HCT116 (cell line): ENCODE measurements around the gene PRR5L. TPM values are rescaled to one million over a fixed set of nuclear protein-coding genes. Genes with fewer than 3 reads are reported as not detected.

Experiments
- ATAC-seq: fragments of 200-7000 bp; cut with Tn5 transposase; 2 replicates; pipeline ENCODE4 v1.9.1; 2020; ENCODE audit warnings: mild to moderate bottlenecking, moderate library complexity
- BruUV-seq: library from RNA; stranded (reverse); fragments of 400-500 nt; replicated peaks from 2 replicates; lab custom pipeline; 2021; lab: Mats Ljungman, UMichigan
- CTCF ChIA-PET: fragments of 300-600 bp; sonication (Branson Sonifier 250); formaldehyde crosslinking; loops from one replicate; lab custom pipeline; 2021; ENCODE audit warnings: antibody characterized with exemption; lab: Charles Lee
- POLR2A ChIA-PET: fragments of 300-600, 350-600 bp; sonication (Branson Sonifier 250); formaldehyde crosslinking; loops from one replicate; lab custom pipeline; 2021; ENCODE audit warnings: antibody characterized with exemption; lab: Charles Lee
- RAD21 ChIA-PET, 2 experiments: fragments of 300-600 bp; sonication (Branson Sonifier 250); formaldehyde crosslinking; loops; one replicate each; lab custom pipeline; 2023; ENCODE audit warnings: low total read pairs in 2 of 2; ENCODE audit not compliant: uncharacterized antibody in 2 of 2, unreplicated experiment in 2 of 2, low non-redundant PET in 1 of 2; lab: Charles Lee
- DNase-seq: peaks from one replicate; pipeline ENCODE4 v3.0.0-alpha.2; 2010; ENCODE audit warnings: low read depth, low spot score
- H2AFZ ChIP-seq: fragments of 200-600 bp; shearing (Covaris generic), sonication (generic); 2 replicates; pipeline ENCODE4 v1.6.1; 2017; ENCODE audit warnings: low read depth, mixed run types, mixed read lengths, antibody characterized with exemption, low read length; ENCODE audit not compliant: poor library complexity, severe bottlenecking
- H3K27ac ChIP-seq: 2 replicates; pipeline ENCODE4 v1.5.1; 2012; ENCODE audit warnings: low read depth, low read length
- H3K27me3 ChIP-seq: fragments of 200-600 bp; sonication (generic); 2 replicates; pipeline ENCODE4 v1.6.1; 2016; ENCODE audit warnings: mixed run types, low read length, mixed read lengths; ENCODE audit not compliant: insufficient read depth
- H3K36me3 ChIP-seq, 2 experiments: fragments of 200-500 bp in 1 of 2; fragments of 200-600 bp in 1 of 2; sonication (Bioruptor generic) in 1 of 2; sonication (generic) in 1 of 2; 2 replicates each; pipeline versions ENCODE4 v1.5.1 to v1.6.1; 2014 to 2016; ENCODE audit warnings: low read length in 2 of 2, inconsistent platforms in 1 of 2, mixed read lengths in 1 of 2, mixed run types in 1 of 2; ENCODE audit not compliant: insufficient read depth in 2 of 2, control insufficient read depth in 1 of 2
- H3K4me1 ChIP-seq, 2 experiments: fragments of 200-600 bp in 1 of 2; sonication (generic) in 1 of 2; 2 replicates each; pipeline versions ENCODE4 v1.5.1 to v1.6.1; 2012 to 2017; ENCODE audit warnings: low read length in 2 of 2, inconsistent platforms in 1 of 2, mild to moderate bottlenecking in 1 of 2, mixed read lengths in 1 of 2, mixed run types in 1 of 2, moderate library complexity in 1 of 2; ENCODE audit not compliant: insufficient read depth in 2 of 2, control insufficient read depth in 1 of 2
- H3K4me2 ChIP-seq: fragments of 200-600 bp; sonication (generic); 2 replicates; pipeline ENCODE4 v1.6.1; 2017; ENCODE audit warnings: mixed run types, low read length, mixed read lengths
- H3K4me3 ChIP-seq, 2 experiments: fragments of 200-600 bp in 1 of 2; sonication (generic) in 1 of 2; replicated peaks in 1 of 2; 2 replicates each; pipeline ENCODE4 v1.5.1; 2011 to 2016; ENCODE audit warnings: low read length in 2 of 2, control low read depth in 1 of 2, low read depth in 1 of 2, mild to moderate bottlenecking in 1 of 2, mixed read lengths in 1 of 2, mixed run types in 1 of 2
- H3K79me2 ChIP-seq: fragments of 200-600 bp; sonication (generic); 2 replicates; pipeline ENCODE4 v1.6.1; 2017; ENCODE audit warnings: mild to moderate bottlenecking, mixed run types, low read length, moderate library complexity, mixed read lengths; ENCODE audit not compliant: insufficient read depth
- H3K9ac ChIP-seq: fragments of 200-600 bp; sonication (generic); 2 replicates; pipeline ENCODE4 v1.6.1; 2016; ENCODE audit warnings: low read length, mixed read lengths
- H3K9me2 ChIP-seq: fragments of 200-600 bp; sonication (generic), shearing (Covaris generic); 2 replicates; pipeline ENCODE4 v1.6.1; 2017; ENCODE audit warnings: mixed run types, mild to moderate bottlenecking, moderate library complexity; ENCODE audit not compliant: insufficient read depth
- H3K9me3 ChIP-seq, 2 experiments: fragments of 200-500 bp in 1 of 2; fragments of 200-600 bp in 1 of 2; sonication (Bioruptor generic) in 1 of 2; sonication (generic) in 1 of 2; 2 replicates each; pipeline ENCODE4 v1.6.1; 2014 to 2017; ENCODE audit warnings: low read length in 2 of 2, mixed read lengths in 2 of 2, inconsistent platforms in 1 of 2, low read depth in 1 of 2, mild to moderate bottlenecking in 1 of 2, mixed run types in 1 of 2, moderate library complexity in 1 of 2; ENCODE audit not compliant: control insufficient read depth in 1 of 2, insufficient read depth in 1 of 2
- H4K20me1 ChIP-seq: fragments of 200-600 bp; sonication (generic), shearing (Covaris generic); 2 replicates; pipeline ENCODE4 v1.6.1; 2017; ENCODE audit warnings: mixed run types, mild to moderate bottlenecking, moderate library complexity; ENCODE audit not compliant: insufficient read depth
- ATF3 ChIP-seq: IDR thresholded peaks from 2 replicates; pipeline ENCODE4 v1.6.1; 2012
- CTCF ChIP-seq, 3 experiments: fragments of 200-600 bp in 1 of 3; sonication (generic) in 1 of 3; IDR thresholded peaks in 2 of 3; conservative IDR thresholded peaks in 1 of 3; 2 replicates each; pipeline ENCODE4 v1.5.1; 2012 to 2017; ENCODE audit warnings: low read depth in 2 of 3, low read length in 2 of 3, antibody characterized with exemption in 1 of 3, borderline replicate concordance in 1 of 3, control low read depth in 1 of 3, mild to moderate bottlenecking in 1 of 3, mixed read lengths in 1 of 3, mixed run types in 1 of 3, moderate library complexity in 1 of 3; ENCODE audit not compliant: insufficient read depth in 1 of 3
- EGR1 ChIP-seq: IDR thresholded peaks from 2 replicates; pipeline ENCODE4 v1.6.1; 2012; ENCODE audit warnings: low read depth
- ELF1 ChIP-seq: IDR thresholded peaks from 2 replicates; pipeline ENCODE4 v1.6.1; 2012; ENCODE audit warnings: low read depth, borderline replicate concordance
- EZH2 ChIP-seq: fragments of 200-600 bp; sonication (generic); IDR thresholded peaks from 2 replicates; pipeline ENCODE4 v1.6.1; 2017; ENCODE audit warnings: antibody characterized with exemption, mixed run types
- MAX ChIP-seq: IDR thresholded peaks from 2 replicates; pipeline ENCODE4 v1.6.1; 2012
- POLR2A ChIP-seq: IDR thresholded peaks from 2 replicates; pipeline ENCODE4 v1.7.0; 2011; ENCODE audit warnings: borderline replicate concordance; ENCODE audit not compliant: insufficient read depth, insufficient read length; ENCODE audit errors: extremely low read depth
- REST ChIP-seq: IDR thresholded peaks from 2 replicates; pipeline ENCODE4 v1.6.1; 2012; ENCODE audit warnings: low read depth
- SRF ChIP-seq: IDR thresholded peaks from 2 replicates; pipeline ENCODE4 v1.6.1; 2012; ENCODE audit warnings: low read depth
- YY1 ChIP-seq: IDR thresholded peaks from 2 replicates; pipeline ENCODE4 v1.6.1; 2011; ENCODE audit warnings: low read length, low read depth, moderate library complexity, mild to moderate bottlenecking; ENCODE audit not compliant: insufficient replicate concordance; ENCODE audit errors: extremely low read depth
- ZNF274 ChIP-seq: fragments of 200-500 bp; sonication (Bioruptor generic); IDR thresholded peaks from 2 replicates; pipeline ENCODE4 v1.6.1; 2014; ENCODE audit warnings: mild to moderate bottlenecking, low read depth, low read length, inconsistent platforms
- intact Hi-C: fragments of 100-400 bp; cut with micrococcal nuclease; formaldehyde crosslinking; loops from 2 replicates; pipeline ENCODE4 v1.10.0; 2022
- total RNA-seq: library from RNA; stranded (reverse); gene quantifications from one replicate; pipeline ENCODE4 v1.2.1, GENCODE V29; 2021; ENCODE audit not compliant: unreplicated experiment

The PRR5L gene
- total RNA-seq, 1 experiment from 2014 or later: 0.47 TPM

- H3K79me2 ChIP-seq: no peaks in the 10 kb centered on the region
- no peaks in the 10 kb centered on the region for H3K4me1 ChIP-seq
- DNase-seq (no peak), ATAC-seq (no peak)
- POLR2A ChIA-PET: no interaction called here
- no peaks in the 10 kb centered on the region for H3K9me3 ChIP-seq
- H3K4me2 ChIP-seq: no peak overlapping the region
- no peaks in the 10 kb centered on the region for H3K9me2 ChIP-seq
- peaks cover 33% of the 10 kb centered on the region; the same call in 1 of the 2 replicates for H3K27me3 ChIP-seq
- H3K9ac ChIP-seq: no peak overlapping the region
- RAD21 ChIA-PET: no interaction called here
- no peak overlapping the region for H3K27ac ChIP-seq
- no peaks in the 10 kb centered on the region for H3K36me3 ChIP-seq
- no TSS peak for BruUV-seq
- intact Hi-C loops: no loop called here
- H4K20me1 ChIP-seq: no peaks in the 10 kb centered on the region
- TF ChIP-seq SRF (no peak), CTCF (IDR thresholded peaks at IDR 0.05 in 2 of 3, conservative IDR thresholded peaks at IDR 0.05 in 1 of 3; ENCODE audit: borderline replicate concordance in 1 of 3, insufficient read depth in 1 of 3, low read depth in 2 of 3, low read length in 2 of 3) (no peak), YY1 (no peak)
- TF ChIP-seq, all 23 proteins: peak for 0
- CTCF ChIA-PET: no interaction called here
- no peak overlapping the region for H3K4me3 ChIP-seq
- H2AFZ ChIP-seq: no peak overlapping the region
Measured at GRCh38 chr11:36367806-36368680, 72.0 kb downstream of the PRR5L start.

GRCh38 chr11:36371181-36371580, 75.1 kb downstream of the PRR5L start:
- ChIA-PET RAD21 (no interaction called here), POLR2A (no interaction called here), CTCF (no interaction called here)
- no peak for ATAC-seq
- intact Hi-C loops: no loop called here
- Histone ChIP-seq H3K79me2 (no peaks in the 10 kb centered on the region), H4K20me1 (no peaks in the 10 kb centered on the region), H3K4me3 (no peak overlapping the region), H3K27ac (no peak overlapping the region), H3K4me2 (no peak overlapping the region), H3K27me3 (peaks cover 13% of the 10 kb centered on the region; the same call in 1 of the 2 replicates), H3K9me2 (no peaks in the 10 kb centered on the region), H3K9ac (no peak overlapping the region), H3K9me3 (no peaks in the 10 kb centered on the region), H3K36me3 (no peaks in the 10 kb centered on the region), H2AFZ (no peak overlapping the region), H3K4me1 (no peaks in the 10 kb centered on the region)
- no peak for DNase-seq
- BruUV-seq: no TSS peak
- no peak for TF ChIP-seq ELF1
- no peak for TF ChIP-seq MAX
- TF ChIP-seq EZH2: no peak
- TF ChIP-seq SRF: no peak
- TF ChIP-seq REST: no peak
- TF ChIP-seq POLR2A: no peak
- no peak for TF ChIP-seq YY1
- no peak for TF ChIP-seq EGR1
- no peak for TF ChIP-seq ZNF274
- no peak for TF ChIP-seq ATF3
